Endothelial cell of umbilical vein (primary cell): Measurements from ENCODE around the gene HOXA2.

ENCODE experiments used
- EZH2 ChIP-seq: IDR thresholded peaks from 2 replicates; pipeline ENCODE4 v1.6.1; 2012; ENCODE audit warnings: borderline replicate concordance, low read depth, mild to moderate bottlenecking, moderate library complexity, low read length, inconsistent platforms; ENCODE audit not compliant: severe bottlenecking
- GATA2 ChIP-seq: IDR thresholded peaks from 2 replicates; pipeline ENCODE4 v1.7.0; 2011; ENCODE audit warnings: low read depth, mild to moderate bottlenecking, moderate library complexity, mixed read lengths, low read length; ENCODE audit not compliant: insufficient read length, insufficient read depth
- JUN ChIP-seq: IDR thresholded peaks from 2 replicates; pipeline ENCODE4 v1.6.1; 2011; ENCODE audit warnings: borderline replicate concordance, low read depth; ENCODE audit not compliant: insufficient read length, insufficient read depth
- MYC ChIP-seq: IDR thresholded peaks from one replicate; pipeline ENCODE4 v1.6.1; 2011; ENCODE audit warnings: mild to moderate bottlenecking, low read depth, low read length
- POLR2A ChIP-seq: IDR thresholded peaks from 2 replicates; pipeline ENCODE4 v1.6.1; 2012; ENCODE audit warnings: low read depth, mild to moderate bottlenecking, control low read depth, low read length
- POLR2AphosphoS5 ChIP-seq: IDR thresholded peaks from 2 replicates; pipeline ENCODE4 v1.6.1; 2012; ENCODE audit warnings: low read depth, mild to moderate bottlenecking, control low read depth, low read length, moderate library complexity; ENCODE audit not compliant: insufficient read depth
- TF ChIP-seq, protein P1 (sequence below), 2 donors: IDR thresholded peaks; 1 replicate in 1 of 2; 2 replicates in 1 of 2; pipeline ENCODE4 v1.5.1; 2011; ENCODE audit warnings: low read length in 2 of 2, mild to moderate bottlenecking in 2 of 2, moderate library complexity in 2 of 2, control low read depth in 1 of 2, inconsistent platforms in 1 of 2, low read depth in 1 of 2; ENCODE audit not compliant: insufficient read depth in 1 of 2; ENCODE audit errors: extremely low read depth in 1 of 2
- TF ChIP-seq, protein P2 (sequence below): IDR thresholded peaks from 2 replicates; pipeline ENCODE4 v1.6.1; 2011; ENCODE audit not compliant: insufficient read depth, insufficient read length

DNA sequence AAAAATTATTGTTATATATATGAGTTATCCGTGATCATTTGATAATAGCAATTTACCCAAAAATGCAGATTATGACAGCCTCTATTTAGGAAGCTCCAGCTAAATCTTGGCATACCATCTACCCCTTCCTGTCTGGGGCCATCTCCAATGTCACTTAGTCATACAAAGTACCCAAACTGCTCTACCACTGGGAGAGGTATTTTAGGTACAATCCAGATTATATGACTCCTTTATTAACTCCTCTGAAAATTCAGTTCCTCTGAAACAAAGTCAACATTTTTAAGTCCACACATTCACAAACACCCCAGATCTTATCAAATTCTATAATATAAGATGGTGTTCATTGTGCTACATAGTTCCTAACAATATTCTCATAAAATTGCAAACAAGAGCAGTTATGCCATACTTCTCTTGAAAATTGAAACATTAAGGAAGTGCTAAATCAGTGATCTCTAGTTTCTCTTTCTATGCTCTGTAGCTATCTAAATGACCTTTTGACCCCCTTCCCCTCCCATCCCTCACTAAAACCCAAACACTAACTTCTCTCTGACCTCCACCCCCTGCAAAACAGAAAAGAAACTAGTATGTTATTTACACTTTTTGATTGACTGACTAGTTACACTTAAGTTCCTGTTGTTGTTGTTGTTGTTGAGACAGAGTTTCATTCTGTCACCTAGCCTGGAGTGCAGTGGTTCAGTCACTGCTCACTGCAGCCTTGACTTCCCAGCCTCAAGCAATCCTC, 23.1 kb downstream of the HOXA2 start:
- TF ChIP-seq JUN (no peak), MYC (no peak), POLR2A (no peak), EZH2 (no peak), GATA2 (no peak), POLR2AphosphoS5 (no peak)
- TF ChIP-seq, protein P1, sequence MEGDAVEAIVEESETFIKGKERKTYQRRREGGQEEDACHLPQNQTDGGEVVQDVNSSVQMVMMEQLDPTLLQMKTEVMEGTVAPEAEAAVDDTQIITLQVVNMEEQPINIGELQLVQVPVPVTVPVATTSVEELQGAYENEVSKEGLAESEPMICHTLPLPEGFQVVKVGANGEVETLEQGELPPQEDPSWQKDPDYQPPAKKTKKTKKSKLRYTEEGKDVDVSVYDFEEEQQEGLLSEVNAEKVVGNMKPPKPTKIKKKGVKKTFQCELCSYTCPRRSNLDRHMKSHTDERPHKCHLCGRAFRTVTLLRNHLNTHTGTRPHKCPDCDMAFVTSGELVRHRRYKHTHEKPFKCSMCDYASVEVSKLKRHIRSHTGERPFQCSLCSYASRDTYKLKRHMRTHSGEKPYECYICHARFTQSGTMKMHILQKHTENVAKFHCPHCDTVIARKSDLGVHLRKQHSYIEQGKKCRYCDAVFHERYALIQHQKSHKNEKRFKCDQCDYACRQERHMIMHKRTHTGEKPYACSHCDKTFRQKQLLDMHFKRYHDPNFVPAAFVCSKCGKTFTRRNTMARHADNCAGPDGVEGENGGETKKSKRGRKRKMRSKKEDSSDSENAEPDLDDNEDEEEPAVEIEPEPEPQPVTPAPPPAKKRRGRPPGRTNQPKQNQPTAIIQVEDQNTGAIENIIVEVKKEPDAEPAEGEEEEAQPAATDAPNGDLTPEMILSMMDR (IDR thresholded peaks at IDR 0.05; ENCODE audit: extremely low read depth in 1 of 2, insufficient read depth in 1 of 2, low read depth in 1 of 2, low read length in 2 of 2): no peak
- TF ChIP-seq, protein P2, sequence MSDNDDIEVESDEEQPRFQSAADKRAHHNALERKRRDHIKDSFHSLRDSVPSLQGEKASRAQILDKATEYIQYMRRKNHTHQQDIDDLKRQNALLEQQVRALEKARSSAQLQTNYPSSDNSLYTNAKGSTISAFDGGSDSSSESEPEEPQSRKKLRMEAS: no peak
